ENCODE measurements around the gene LPCAT1.

DNA sequence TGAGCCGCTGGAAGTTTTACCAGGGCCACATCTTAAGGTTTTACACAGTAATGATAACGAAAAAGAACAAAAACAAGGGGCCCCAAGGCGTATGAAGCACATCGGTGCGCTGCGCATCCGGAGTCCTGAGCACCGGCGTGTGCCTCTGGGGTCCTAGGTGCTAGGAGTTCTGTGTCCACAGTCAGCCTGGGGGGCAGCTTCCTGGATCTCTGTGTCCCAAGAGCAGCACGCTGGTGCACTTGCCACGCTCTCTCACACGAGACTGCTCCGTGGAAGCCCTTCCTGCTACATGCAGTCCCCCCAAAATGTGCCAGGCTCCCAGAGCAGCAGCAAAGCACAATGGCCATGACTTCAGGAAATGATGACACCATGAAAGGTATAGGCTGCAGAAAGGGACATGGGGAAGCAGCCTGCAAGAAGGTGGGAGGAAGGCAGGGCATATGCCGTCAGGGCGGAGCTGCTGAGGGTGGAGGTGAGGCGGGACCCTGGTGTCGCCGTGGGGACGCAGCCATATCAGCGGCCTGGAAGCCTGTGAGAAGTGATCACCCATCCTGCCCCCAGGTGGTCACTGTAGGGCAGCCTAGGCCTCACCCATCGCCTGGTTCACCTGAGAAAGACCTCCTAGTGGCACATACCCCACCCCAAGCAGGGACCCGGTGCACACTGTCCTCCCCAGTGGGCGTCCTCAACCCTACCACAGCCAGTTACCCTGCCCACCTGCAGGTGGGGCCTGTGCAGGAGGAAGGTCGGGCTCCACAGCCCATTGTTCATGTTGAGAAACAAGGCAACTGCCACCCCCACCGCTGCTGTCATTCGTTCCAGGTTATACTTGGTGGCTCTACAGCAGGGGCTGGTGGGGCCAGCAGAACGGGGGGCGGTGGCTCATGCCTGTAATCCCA is 54.9 kb downstream of the LPCAT1 start:
- TF ChIP-seq POLR2A (IDR thresholded peaks at IDR 0.05; ENCODE audit: low read depth, low read length) (no peak), CTCF (conservative IDR thresholded peaks at IDR 0.05; ENCODE audit: low read depth, low read length) (no peak), BHLHE40 (IDR thresholded peaks at IDR 0.05; ENCODE audit: low read depth, low read length) (no peak), RCOR1 (IDR thresholded peaks at IDR 0.05; ENCODE audit: insufficient replicate concordance, low read length) (no peak), MXI1 (IDR thresholded peaks at IDR 0.05; ENCODE audit: borderline replicate concordance, low read depth, low read length) (no peak), SMC3 (IDR thresholded peaks at IDR 0.05; ENCODE audit: low read depth, low read length) (no peak), MAFK (IDR thresholded peaks at IDR 0.05; ENCODE audit: low read depth, low read length) (no peak), CHD1 (IDR thresholded peaks at IDR 0.05; ENCODE audit: low read depth, low read length) (no peak), RAD21 (IDR thresholded peaks at IDR 0.05; ENCODE audit: low read length) (no peak), MAZ (IDR thresholded peaks at IDR 0.05; ENCODE audit: borderline replicate concordance, low read depth, low read length) (no peak), RFX5 (IDR thresholded peaks at IDR 0.05; ENCODE audit: low read depth, low read length) (no peak)

All from IMR-90 (cell line).